Naive thymus-derived CD8-positive, alpha-beta T cell (primary cell): ENCODE data around the gene OLFML2B. TPM values are rescaled to one million over a fixed set of nuclear protein-coding genes. Genes with fewer than 3 reads are reported as not detected.

Experiments used
- ATAC-seq, 2 donors: fragments of 150-1000 bp; cut with Tn5 transposase in 1 of 2; sonication (Bioruptor Pico), chemical (Tn5 transposase) in 1 of 2; 1 replicate in 1 of 2; 2 replicates in 1 of 2; pipeline ENCODE4 v1.10.0; 2021; ENCODE audit warnings: mild to moderate bottlenecking in 2 of 2, moderate library complexity in 2 of 2
- POLR2A ChIA-PET: fragments of 350-600 bp; sonication (Branson Sonifier 250); formaldehyde crosslinking; loops from one replicate; lab custom pipeline; 2021; ENCODE audit warnings: antibody characterized with exemption; lab: Charles Lee
- DNase-seq, 10 donors: peaks; one replicate each; pipeline versions ENCODE4 v3.0.0 to v3.0.0-alpha.2; 2020 to 2022
- H3K27ac Mint-ChIP-seq, 10 donors: one replicate each; pipeline ENCODE4 v1.8.0; 2020 to 2022; ENCODE audit warnings: mild to moderate bottlenecking in 10 of 10, mixed read lengths in 10 of 10, moderate library complexity in 4 of 10, inconsistent platforms in 1 of 10
- H3K27me3 Mint-ChIP-seq, 5 donors: one replicate each; pipeline ENCODE4 v1.8.0; 2021 to 2022; ENCODE audit warnings: mixed read lengths in 5 of 5
- H3K36me3 Mint-ChIP-seq, 3 donors: one replicate each; pipeline ENCODE4 v1.8.0; 2020 to 2022; ENCODE audit warnings: mixed read lengths in 3 of 3, mild to moderate bottlenecking in 2 of 3, inconsistent platforms in 1 of 3
- H3K4me1 Mint-ChIP-seq, 4 donors: one replicate each; pipeline ENCODE4 v1.8.0; 2021 to 2022; ENCODE audit warnings: mixed read lengths in 4 of 4
- H3K4me3 Mint-ChIP-seq, 10 donors: one replicate each; pipeline ENCODE4 v1.8.0; 2020 to 2022; ENCODE audit warnings: mild to moderate bottlenecking in 10 of 10, mixed read lengths in 10 of 10, moderate library complexity in 6 of 10, inconsistent platforms in 1 of 10
- H3K9me3 Mint-ChIP-seq, 9 donors: one replicate each; pipeline ENCODE4 v1.8.0; 2020 to 2022; ENCODE audit warnings: mixed read lengths in 9 of 9, mild to moderate bottlenecking in 3 of 9, inconsistent platforms in 1 of 9, moderate library complexity in 1 of 9
- polyA plus RNA-seq, 3 donors: library from polyadenylated mRNA; unstranded; fragments of 300-500 nt; fragmentation: Illumina TruSeq; gene quantifications; one replicate each; pipeline ENCODE4 v1.2.3, GENCODE V29; 2021
- total RNA-seq, 8 experiments: library from RNA in 2 of 8; stranded (reverse) in 2 of 8; gene quantifications; one replicate each; pipeline ENCODE4 v1.2.3 and lab custom pipeline; 2021 to 2026

The OLFML2B gene
- total and polyA plus RNA-seq, 5 experiments from 2014 or later, result 0.10 to 0.63 TPM; not detected in 3

DNA sequence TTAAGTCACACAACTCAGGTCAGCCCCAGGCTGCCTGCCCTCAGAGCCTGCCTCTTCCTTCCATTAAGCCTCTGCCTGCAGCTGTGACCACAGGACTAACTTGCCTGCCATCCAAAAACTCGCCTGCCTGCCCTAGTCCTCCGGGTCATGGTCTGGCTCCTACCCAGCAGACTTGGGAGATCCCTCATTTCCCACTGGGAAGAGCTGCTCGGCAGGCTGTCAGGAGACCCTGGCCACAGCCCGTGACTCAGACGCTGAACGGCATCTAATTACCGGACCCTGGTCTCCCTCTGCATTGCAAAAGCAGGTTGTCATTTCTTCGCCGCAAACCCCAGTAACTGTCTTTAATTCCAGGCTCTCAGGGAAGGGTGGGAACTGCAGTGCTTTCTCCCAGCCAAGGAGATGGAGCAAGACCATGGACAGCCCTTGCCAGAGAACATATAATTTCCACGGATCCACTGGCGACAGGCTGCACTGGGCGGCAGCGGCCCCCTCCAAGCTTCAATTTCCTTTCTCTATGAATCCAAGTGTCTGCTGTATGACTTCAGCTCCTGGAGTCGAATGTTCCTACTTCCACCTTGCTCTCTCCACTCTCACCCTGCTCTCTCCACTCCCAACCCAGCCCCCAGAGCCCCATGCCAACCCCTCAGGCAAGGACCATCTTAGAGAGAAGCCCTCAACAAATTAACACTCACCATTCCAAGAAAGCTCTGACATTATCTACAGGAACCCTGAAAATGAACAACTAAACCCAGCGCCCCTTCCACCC lies 20.4 kb downstream of the OLFML2B start:
- Mint-ChIP-seq H3K27ac (no peak overlapping the region), H3K36me3 (no peaks in the 10 kb centered on the region), H3K27me3 (peaks cover 0 to 7% (median 2%) of the 10 kb centered on the region in 5 donors), H3K9me3 (no peaks in the 10 kb centered on the region), H3K4me1 (peaks cover 4 to 19% (median 8%) of the 10 kb centered on the region in 4 donors), H3K4me3 (peak overlapping the region in 1 of 10 donors; percentile 57)
- POLR2A ChIA-PET, result no interaction called here
- ATAC-seq (no peak), DNase-seq (no peak)

DNA sequence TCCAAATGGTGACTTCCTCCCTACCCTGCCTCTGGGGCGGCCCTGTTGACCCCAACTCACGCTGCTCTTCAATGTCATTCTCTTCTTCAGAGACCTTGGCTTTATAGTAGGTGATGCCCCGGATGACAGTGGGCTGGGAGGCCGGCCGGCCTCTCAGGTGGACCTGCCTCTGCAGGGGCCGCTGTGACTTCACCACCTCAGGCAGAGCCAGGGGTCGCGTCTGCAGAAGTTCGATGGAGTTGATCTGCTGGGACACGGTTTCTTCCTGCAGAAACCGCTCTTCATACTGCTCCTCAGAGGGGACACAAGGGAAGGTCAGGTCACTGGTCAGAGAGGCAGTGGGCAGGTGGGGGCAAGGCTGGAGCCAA lies 23.6 kb downstream of the OLFML2B start:
- Mint-ChIP-seq H3K4me3 (no peak overlapping the region), H3K27ac (no peak overlapping the region), H3K4me1 (peaks cover 4 to 18% (median 7%) of the 10 kb centered on the region in 4 donors), H3K36me3 (no peaks in the 10 kb centered on the region), H3K27me3 (peaks cover 0 to 6% (median 2%) of the 10 kb centered on the region in 5 donors), H3K9me3 (no peaks in the 10 kb centered on the region)
- DNase-seq (no peak), ATAC-seq (no peak)
- POLR2A ChIA-PET, result no interaction called here

DNA sequence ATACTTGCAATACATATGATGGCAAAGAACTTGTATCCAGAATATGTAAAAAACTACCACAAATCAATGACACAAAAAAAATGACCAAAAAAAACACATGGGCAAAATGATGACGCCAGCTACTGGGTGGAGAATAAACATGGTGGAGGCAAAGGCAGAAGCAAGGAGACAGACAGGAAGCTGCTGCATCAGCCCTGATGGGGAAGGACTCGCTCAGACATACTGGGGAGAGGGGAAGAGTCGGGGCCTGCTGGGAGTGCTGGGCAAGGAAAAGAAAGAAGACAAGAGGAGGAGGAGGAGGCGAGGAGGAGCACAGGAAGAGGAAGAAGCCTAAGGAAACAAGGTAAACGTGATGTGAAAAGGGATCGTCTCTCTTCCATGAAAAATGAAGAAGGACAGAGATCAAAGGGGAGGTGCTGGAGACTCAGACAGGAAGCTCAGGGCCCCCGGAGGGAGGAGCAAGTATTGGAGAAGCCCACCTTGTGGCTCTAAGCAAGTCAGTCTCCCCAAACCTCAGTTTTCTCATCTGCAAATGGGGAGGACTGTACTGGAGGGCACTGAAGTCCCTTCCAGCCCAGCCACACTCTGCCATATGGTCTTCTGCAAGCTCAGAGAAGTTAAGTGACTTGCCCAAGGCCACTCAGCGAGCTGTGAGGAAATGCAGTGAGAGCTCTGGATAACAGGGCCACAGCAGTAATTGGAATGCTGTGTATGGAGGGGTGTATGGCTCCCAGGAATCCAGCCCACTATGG lies 24.2 kb downstream of the OLFML2B start:
- POLR2A ChIA-PET, result no interaction called here
- Mint-ChIP-seq H3K4me1 (peaks cover 2 to 13% (median 3%) of the 10 kb centered on the region in 4 donors), H3K4me3 (no peak overlapping the region), H3K27ac (no peak overlapping the region), H3K36me3 (no peaks in the 10 kb centered on the region), H3K27me3 (peaks cover 0 to 4% (median 2%) of the 10 kb centered on the region in 5 donors), H3K9me3 (no peaks in the 10 kb centered on the region)
- ATAC-seq (no peak), DNase-seq (no peak)

GRCh38 chr1:161998811-161999210 lies 24.9 kb downstream of the OLFML2B start:
- Mint-ChIP-seq H3K36me3 (no peaks in the 10 kb centered on the region), H3K27me3 (peaks cover 0 to 4% (median 2%) of the 10 kb centered on the region in 5 donors), H3K4me1 (peaks cover 0 to 6% (median 1%) of the 10 kb centered on the region in 4 donors), H3K9me3 (peaks cover 0 to 1% (median 0%) of the 10 kb centered on the region in 9 donors), H3K27ac (no peak overlapping the region), H3K4me3 (no peak overlapping the region)
- DNase-seq, result no peak
- POLR2A ChIA-PET, result no interaction called here
- no peak for ATAC-seq

DNA sequence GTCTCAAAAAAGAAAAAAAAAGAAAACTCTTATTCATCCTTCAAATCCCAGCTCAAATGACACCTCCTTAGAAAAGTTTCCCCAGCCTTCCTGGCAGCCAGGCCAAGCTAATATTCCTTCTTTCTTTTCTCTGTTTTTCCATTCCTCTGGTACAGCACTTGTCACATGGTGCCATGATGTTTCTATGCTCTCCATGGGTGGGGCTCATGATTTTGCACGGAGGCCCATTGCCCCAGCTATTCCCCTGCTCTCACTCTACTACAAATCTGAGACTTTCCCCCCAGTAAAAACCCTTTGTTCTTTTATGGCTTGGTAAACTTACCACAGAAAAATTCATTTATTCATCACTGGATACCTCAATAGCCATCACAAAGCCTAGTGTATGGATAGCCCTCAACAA lies 26.5 kb downstream of the OLFML2B start:
- H3K4me3 Mint-ChIP-seq, result no peak overlapping the region
- POLR2A ChIA-PET, result no interaction called here
- ATAC-seq (no peak), DNase-seq (no peak)
- peaks cover 0 to 8% (median 0%) of the 10 kb centered on the region in 9 donors for H3K9me3 Mint-ChIP-seq
- H3K4me1 Mint-ChIP-seq, result peaks cover 0 to 2% (median 0%) of the 10 kb centered on the region in 4 donors
- H3K36me3 Mint-ChIP-seq, result peaks cover 0 to 9% (median 0%) of the 10 kb centered on the region in 3 donors
- peaks cover 0 to 5% (median 0%) of the 10 kb centered on the region in 5 donors for H3K27me3 Mint-ChIP-seq
- H3K27ac Mint-ChIP-seq, result no peak overlapping the region

- POLR2A ChIA-PET, result no interaction called here
Observed at GRCh38 chr1:161994175-161994668, 29.4 kb downstream of the OLFML2B start.

DNA sequence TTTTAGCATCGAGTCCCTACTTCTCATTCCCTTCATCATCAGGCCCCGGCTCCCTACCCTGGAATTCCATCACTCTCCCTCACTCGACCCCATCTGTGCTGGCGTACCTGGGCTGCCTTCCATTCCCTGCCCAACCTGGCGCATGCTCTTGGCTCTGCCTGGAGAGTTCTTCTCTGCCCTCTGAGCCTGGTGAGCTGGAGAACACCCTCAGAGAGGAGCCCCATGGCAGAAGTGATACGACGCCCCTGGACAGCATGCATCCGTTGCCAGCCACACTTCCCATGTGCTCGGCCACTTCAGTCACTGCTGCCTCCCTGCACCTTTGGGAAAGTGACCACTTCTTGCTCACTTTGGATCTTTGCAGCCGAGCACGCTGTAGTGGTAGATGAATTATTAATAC lies 30.1 kb downstream of the OLFML2B start:
- POLR2A ChIA-PET, result no interaction called here
- no peak overlapping the region for H3K27ac Mint-ChIP-seq
- DNase-seq (peak in 1 of 10 donors; percentile 38), ATAC-seq (no peak)
- peaks cover 0 to 9% (median 0%) of the 10 kb centered on the region in 3 donors for H3K36me3 Mint-ChIP-seq
- H3K4me1 Mint-ChIP-seq, result peaks cover 0 to 8% (median 3%) of the 10 kb centered on the region in 4 donors
- H3K9me3 Mint-ChIP-seq, result peaks cover 0 to 17% (median 0%) of the 10 kb centered on the region in 9 donors
- peaks cover 0 to 5% (median 2%) of the 10 kb centered on the region in 5 donors for H3K27me3 Mint-ChIP-seq
- H3K4me3 Mint-ChIP-seq, result no peak overlapping the region

More at GRCh38 chr1:161994175-161994668, 29.4 kb downstream of the OLFML2B start:
- DNase-seq (no peak), ATAC-seq (no peak)
- H3K9me3 Mint-ChIP-seq, result peaks cover 0 to 15% (median 0%) of the 10 kb centered on the region in 9 donors
- no peak overlapping the region for H3K27ac Mint-ChIP-seq
- H3K36me3 Mint-ChIP-seq, result peaks cover 0 to 9% (median 0%) of the 10 kb centered on the region in 3 donors
- H3K4me1 Mint-ChIP-seq, result peaks cover 0 to 2% (median 1%) of the 10 kb centered on the region in 4 donors
- H3K4me3 Mint-ChIP-seq, result no peak overlapping the region
- H3K27me3 Mint-ChIP-seq, result peaks cover 0 to 5% (median 0%) of the 10 kb centered on the region in 5 donors

DNA sequence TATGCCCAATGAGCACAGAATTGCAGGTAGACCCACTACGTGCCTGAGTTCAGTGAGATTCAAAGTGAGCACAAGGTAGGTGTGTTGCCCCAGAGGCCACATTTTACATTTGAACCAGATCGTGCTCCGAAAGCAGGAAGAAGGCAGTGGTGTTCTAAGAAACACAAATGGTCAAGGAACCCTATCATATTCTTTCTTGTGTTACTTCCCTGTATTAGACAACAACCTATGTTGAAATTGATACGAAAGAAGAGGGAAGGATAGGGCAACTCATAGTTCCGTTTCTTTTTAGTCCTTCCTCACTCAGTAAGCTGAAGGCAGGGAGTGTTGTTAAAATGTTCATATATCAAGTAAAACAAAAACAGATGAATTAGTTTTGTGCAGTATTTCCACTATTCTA lies 33.9 kb downstream of the OLFML2B start:
- ATAC-seq (no peak), DNase-seq (no peak)
- Mint-ChIP-seq H3K27ac (no peak overlapping the region), H3K4me1 (peaks cover 0 to 9% (median 4%) of the 10 kb centered on the region in 4 donors), H3K27me3 (peaks cover 0 to 5% (median 2%) of the 10 kb centered on the region in 5 donors), H3K4me3 (no peak overlapping the region), H3K36me3 (peaks cover 0 to 17% (median 8%) of the 10 kb centered on the region in 3 donors), H3K9me3 (peaks cover 3 to 25% (median 9%) of the 10 kb centered on the region in 9 donors)
- POLR2A ChIA-PET, result no interaction called here

GRCh38 chr1:161989108-161989507 lies 34.6 kb downstream of the OLFML2B start:
- Mint-ChIP-seq H3K4me1 (peaks cover 0 to 9% (median 4%) of the 10 kb centered on the region in 4 donors), H3K27me3 (peaks cover 0 to 5% (median 2%) of the 10 kb centered on the region in 5 donors), H3K36me3 (peaks cover 0 to 17% (median 8%) of the 10 kb centered on the region in 3 donors), H3K9me3 (peaks cover 3 to 25% (median 9%) of the 10 kb centered on the region in 9 donors), H3K27ac (peak overlapping the region in 1 of 10 donors; percentile 65), H3K4me3 (no peak overlapping the region)
- no peak for ATAC-seq
- no peak for DNase-seq
- POLR2A ChIA-PET, result no interaction called here

GRCh38 chr1:161988413-161988812 lies 35.3 kb downstream of the OLFML2B start:
- H3K4me3 Mint-ChIP-seq, result no peak overlapping the region
- no peak for ATAC-seq
- peaks cover 0 to 14% (median 8%) of the 10 kb centered on the region in 3 donors for H3K36me3 Mint-ChIP-seq
- H3K27ac Mint-ChIP-seq, result peak overlapping the region in 3 of 10 donors; percentile 19 to 65 (median 60)
- peaks cover 0 to 9% (median 4%) of the 10 kb centered on the region in 4 donors for H3K4me1 Mint-ChIP-seq
- H3K27me3 Mint-ChIP-seq, result peaks cover 0 to 3% (median 2%) of the 10 kb centered on the region in 5 donors
- peaks cover 3 to 22% (median 9%) of the 10 kb centered on the region in 9 donors for H3K9me3 Mint-ChIP-seq
- no peak for DNase-seq
- POLR2A ChIA-PET, result no interaction called here

DNA sequence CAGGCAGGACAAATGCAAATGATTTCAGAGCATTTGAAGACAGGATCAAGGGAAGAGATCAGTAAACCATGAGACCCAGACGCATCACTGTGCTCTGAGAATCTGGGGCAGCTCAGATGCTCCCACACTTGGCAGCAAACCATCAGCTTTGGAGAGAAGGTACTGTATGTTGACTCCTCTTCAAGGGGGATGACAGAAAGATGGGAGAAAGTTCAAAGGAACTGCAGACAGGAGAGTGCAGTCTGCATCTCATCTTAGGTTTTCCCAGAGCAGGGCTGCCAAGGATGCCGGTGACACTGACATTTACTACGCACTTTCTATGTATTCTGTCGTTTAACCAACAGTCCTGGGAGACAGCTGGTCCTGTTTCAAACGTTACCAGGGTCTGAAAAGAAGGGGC lies 35.8 kb downstream of the OLFML2B start:
- peaks cover 0 to 3% (median 0%) of the 10 kb centered on the region in 5 donors for H3K27me3 Mint-ChIP-seq
- H3K36me3 Mint-ChIP-seq, result peaks cover 0 to 14% (median 8%) of the 10 kb centered on the region in 3 donors
- H3K4me3 Mint-ChIP-seq, result no peak overlapping the region
- POLR2A ChIA-PET, result no interaction called here
- ATAC-seq (no peak), DNase-seq (no peak)
- H3K27ac Mint-ChIP-seq, result peak overlapping the region in 1 of 10 donors; percentile 72
- peaks cover 0 to 9% (median 5%) of the 10 kb centered on the region in 4 donors for H3K4me1 Mint-ChIP-seq
- peaks cover 3 to 18% (median 9%) of the 10 kb centered on the region in 9 donors for H3K9me3 Mint-ChIP-seq

DNA sequence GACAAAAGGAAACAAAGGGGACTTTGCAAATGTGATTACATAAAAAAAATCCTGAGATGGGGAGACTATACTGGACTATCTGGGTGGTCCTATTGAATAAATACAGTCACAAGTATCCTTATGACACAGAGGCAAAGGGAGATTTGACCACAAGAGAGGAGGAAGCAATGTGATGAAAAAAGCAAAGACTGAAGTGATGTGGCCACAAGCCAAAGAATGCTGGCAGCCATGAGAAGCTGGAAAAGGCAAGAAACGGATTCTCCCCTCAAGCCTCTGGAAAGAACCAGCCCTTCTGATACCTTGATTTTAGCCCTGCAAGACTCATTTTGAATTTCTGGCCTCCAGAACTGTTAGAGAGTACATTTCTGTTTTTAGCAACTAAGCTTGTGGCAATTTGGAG lies 36.4 kb downstream of the OLFML2B start:
- no peak for ATAC-seq
- Mint-ChIP-seq H3K4me1 (peaks cover 0 to 10% (median 5%) of the 10 kb centered on the region in 4 donors), H3K27me3 (peaks cover 0 to 3% (median 0%) of the 10 kb centered on the region in 5 donors), H3K9me3 (peaks cover 3 to 18% (median 9%) of the 10 kb centered on the region in 9 donors), H3K27ac (peak overlapping the region in 1 of 10 donors; percentile 39), H3K36me3 (peaks cover 0 to 9% (median 8%) of the 10 kb centered on the region in 3 donors), H3K4me3 (no peak overlapping the region)
- POLR2A ChIA-PET, result interaction anchor here (1.7 kb wide), 1 partner anchor 37 kb away, joined by 4 read pairs; the partner anchor contains the start of gene OLFML2B
- no peak for DNase-seq
